MM.1S (cell line): Measurements from ENCODE around the gene SLC4A9.

Experiments
- DNase-seq: peaks from one replicate; pipeline ENCODE4 v3.0.0-alpha.2; 2015
- H2AFZ ChIP-seq: fragments of 300-600 bp; sonication (generic); 2 replicates; pipeline ENCODE4 v1.6.0; 2016; ENCODE audit warnings: antibody characterized with exemption, low read length
- H3F3A ChIP-seq: fragments of 300-600 bp; sonication (generic); 2 replicates; pipeline ENCODE4 v1.6.1; 2016; ENCODE audit warnings: mild to moderate bottlenecking, antibody characterized with exemption, low read length, moderate library complexity, mixed read lengths; ENCODE audit not compliant: insufficient read depth
- H3K27ac ChIP-seq: fragments of 300-600 bp; sonication (generic); 2 replicates; pipeline ENCODE4 v1.5.1; 2016; ENCODE audit warnings: mild to moderate bottlenecking, low read length
- H3K27me3 ChIP-seq: fragments of 300-600 bp; sonication (generic); replicated peaks from 2 replicates; pipeline ENCODE4 v1.6.0; 2016; ENCODE audit warnings: low read length; ENCODE audit not compliant: insufficient read depth
- H3K36me3 ChIP-seq: fragments of 300-600 bp; sonication (generic); replicated peaks from 2 replicates; pipeline ENCODE4 v1.6.1; 2016; ENCODE audit warnings: mild to moderate bottlenecking, low read length, mixed read lengths; ENCODE audit not compliant: insufficient read depth
- H3K4me1 ChIP-seq: fragments of 300-600 bp; sonication (generic); 2 replicates; pipeline ENCODE4 v1.6.1; 2016; ENCODE audit warnings: low read length, mixed read lengths
- H3K4me2 ChIP-seq: fragments of 300-600 bp; sonication (generic); 2 replicates; pipeline ENCODE4 v1.6.0; 2016; ENCODE audit warnings: low read depth, low read length
- H3K4me3 ChIP-seq: fragments of 300-600 bp; sonication (generic); 2 replicates; pipeline ENCODE4 v1.5.1; 2016; ENCODE audit warnings: low read length, mixed read lengths
- H3K79me2 ChIP-seq: fragments of 300-600 bp; sonication (generic); 2 replicates; pipeline ENCODE4 v1.6.1; 2016; ENCODE audit warnings: mixed run types, low read length, mixed read lengths
- H3K9ac ChIP-seq: fragments of 300-600 bp; sonication (generic); 2 replicates; pipeline ENCODE4 v1.6.1; 2016; ENCODE audit warnings: low read length, mixed read lengths
- H3K9me2 ChIP-seq: fragments of 300-600 bp; sonication (generic); replicated peaks from 2 replicates; pipeline ENCODE4 v1.6.1; 2016; ENCODE audit warnings: mild to moderate bottlenecking, low read length, mixed read lengths; ENCODE audit not compliant: insufficient read depth
- H3K9me3 ChIP-seq: fragments of 300-600 bp; sonication (generic); replicated peaks from 2 replicates; pipeline ENCODE4 v1.6.1; 2016; ENCODE audit warnings: mild to moderate bottlenecking, low read length, mixed read lengths; ENCODE audit not compliant: insufficient read depth
- H4K20me1 ChIP-seq: fragments of 300-600 bp; sonication (generic); 2 replicates; pipeline ENCODE4 v1.6.1; 2016; ENCODE audit warnings: mild to moderate bottlenecking, low read length, moderate library complexity, mixed read lengths; ENCODE audit not compliant: insufficient read depth
- EZH2 ChIP-seq: fragments of 300-600 bp; sonication (generic); optimal IDR thresholded peaks from 2 replicates; pipeline ENCODE3; 2017; ENCODE audit warnings: low read depth, mild to moderate bottlenecking, antibody characterized with exemption, low read length, mixed read lengths
- EZH2phosphoT487 ChIP-seq: fragments of 300-600 bp; sonication (generic); IDR thresholded peaks from 2 replicates; pipeline ENCODE4 v1.6.1; 2018; ENCODE audit warnings: antibody characterized with exemption, low read length
- TF ChIP-seq, protein P1 (sequence below): fragments of 300-600 bp; sonication (generic); IDR thresholded peaks from 2 replicates; pipeline ENCODE4 v1.5.1; 2016; ENCODE audit warnings: antibody characterized with exemption, low read length, mixed read lengths

SLC4A9 gene

GRCh38 chr5:140413230-140413629, 53.2 kb downstream of the SLC4A9 start:
- TF ChIP-seq, protein P1, sequence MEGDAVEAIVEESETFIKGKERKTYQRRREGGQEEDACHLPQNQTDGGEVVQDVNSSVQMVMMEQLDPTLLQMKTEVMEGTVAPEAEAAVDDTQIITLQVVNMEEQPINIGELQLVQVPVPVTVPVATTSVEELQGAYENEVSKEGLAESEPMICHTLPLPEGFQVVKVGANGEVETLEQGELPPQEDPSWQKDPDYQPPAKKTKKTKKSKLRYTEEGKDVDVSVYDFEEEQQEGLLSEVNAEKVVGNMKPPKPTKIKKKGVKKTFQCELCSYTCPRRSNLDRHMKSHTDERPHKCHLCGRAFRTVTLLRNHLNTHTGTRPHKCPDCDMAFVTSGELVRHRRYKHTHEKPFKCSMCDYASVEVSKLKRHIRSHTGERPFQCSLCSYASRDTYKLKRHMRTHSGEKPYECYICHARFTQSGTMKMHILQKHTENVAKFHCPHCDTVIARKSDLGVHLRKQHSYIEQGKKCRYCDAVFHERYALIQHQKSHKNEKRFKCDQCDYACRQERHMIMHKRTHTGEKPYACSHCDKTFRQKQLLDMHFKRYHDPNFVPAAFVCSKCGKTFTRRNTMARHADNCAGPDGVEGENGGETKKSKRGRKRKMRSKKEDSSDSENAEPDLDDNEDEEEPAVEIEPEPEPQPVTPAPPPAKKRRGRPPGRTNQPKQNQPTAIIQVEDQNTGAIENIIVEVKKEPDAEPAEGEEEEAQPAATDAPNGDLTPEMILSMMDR: no peak
- no peak for TF ChIP-seq EZH2phosphoT487
- no peak for TF ChIP-seq EZH2
- Histone ChIP-seq H3K4me3 (no peak overlapping the region), H3K27me3 (no peaks in the 10 kb centered on the region), H3K4me2 (no peak overlapping the region), H3K36me3 (peaks cover 2% of the 10 kb centered on the region; the same call in 1 of the 2 replicates), H2AFZ (no peak overlapping the region), H3K27ac (no peak overlapping the region), H3K9me2 (no peaks in the 10 kb centered on the region), H4K20me1 (peaks cover 27% of the 10 kb centered on the region; the same call in 1 of the 2 replicates), H3K79me2 (peaks cover 97% of the 10 kb centered on the region), H3K4me1 (no peaks in the 10 kb centered on the region), H3F3A (no peaks in the 10 kb centered on the region), H3K9ac (no peak overlapping the region), H3K9me3 (no peaks in the 10 kb centered on the region)
- DNase-seq: no peak

DNA sequence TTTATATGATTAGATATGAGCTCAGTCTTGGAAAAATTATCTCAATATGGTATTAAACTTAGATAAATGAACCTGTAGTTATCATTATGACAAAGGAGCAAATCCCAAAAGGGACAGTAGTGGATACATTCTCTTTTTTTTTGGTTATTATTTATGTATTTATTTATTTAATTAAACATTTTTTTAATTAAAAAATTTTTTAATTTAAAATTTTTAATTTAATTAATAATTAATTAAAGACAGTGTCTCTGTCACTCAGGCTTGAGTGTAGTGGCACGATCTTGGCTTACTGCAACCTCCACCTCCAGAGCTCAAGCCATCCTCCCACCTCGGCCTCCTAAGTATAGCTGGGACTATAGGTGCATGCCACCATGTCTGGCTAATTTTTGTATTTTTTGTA, 57.2 kb downstream of the SLC4A9 start:
- Histone ChIP-seq H3K79me2 (peaks cover 95% of the 10 kb centered on the region), H3K27me3 (no peaks in the 10 kb centered on the region), H2AFZ (no peak overlapping the region), H3K9me3 (no peaks in the 10 kb centered on the region), H3K4me3 (no peak overlapping the region), H3K9ac (no peak overlapping the region), H3F3A (no peaks in the 10 kb centered on the region), H3K36me3 (no peaks in the 10 kb centered on the region; the same call in 1 of the 2 replicates), H3K27ac (no peak overlapping the region), H3K4me2 (no peak overlapping the region), H3K9me2 (no peaks in the 10 kb centered on the region), H4K20me1 (peaks cover 11% of the 10 kb centered on the region), H3K4me1 (no peaks in the 10 kb centered on the region)
- DNase-seq: no peak
- no peak for TF ChIP-seq EZH2phosphoT487
- TF ChIP-seq, protein P1: no peak
- TF ChIP-seq EZH2: no peak

- Histone ChIP-seq H3K79me2 (peaks cover 95% of the 10 kb centered on the region), H3K9me2 (no peaks in the 10 kb centered on the region), H3K36me3 (no peaks in the 10 kb centered on the region; the same call in 1 of the 2 replicates), H3K4me2 (no peak overlapping the region), H3K27ac (no peak overlapping the region), H3K4me1 (no peaks in the 10 kb centered on the region), H3K4me3 (no peak overlapping the region), H3K9ac (no peak overlapping the region), H3K27me3 (no peaks in the 10 kb centered on the region), H3F3A (no peaks in the 10 kb centered on the region), H4K20me1 (peaks cover 24% of the 10 kb centered on the region), H2AFZ (no peak overlapping the region), H3K9me3 (no peaks in the 10 kb centered on the region)
- no peak for DNase-seq
- TF ChIP-seq, protein P1: no peak
- TF ChIP-seq EZH2 (no peak), EZH2phosphoT487 (no peak)
Observed at GRCh38 chr5:140418862-140419520, 59.0 kb downstream of the SLC4A9 start.
